SJCRH30 (cell line): ENCODE measurements around the gene EHD1. TPM values are rescaled to one million over a fixed set of nuclear protein-coding genes. Genes with fewer than 3 reads are reported as not detected.

Experiments used
- DNase-seq, 2 experiments: peaks; one replicate each; pipeline ENCODE4 v3.0.0-alpha.2; 2015 to 2020
- H3K27ac ChIP-seq: fragments of 250-450 bp; sonication (Bioruptor Pico); 2 replicates; pipeline ENCODE4 v1.5.1; 2020; ENCODE audit warnings: mild to moderate bottlenecking, moderate library complexity
- H3K27me3 ChIP-seq: fragments of 250-450 bp; sonication (Bioruptor Pico); 2 replicates; pipeline ENCODE4 v1.5.1; 2020; ENCODE audit warnings: mild to moderate bottlenecking, moderate library complexity
- H3K36me3 ChIP-seq: fragments of 250-450 bp; sonication (Bioruptor Pico); 2 replicates; pipeline ENCODE4 v1.5.1; 2020; ENCODE audit warnings: mild to moderate bottlenecking, moderate library complexity
- H3K4me1 ChIP-seq: fragments of 250-450 bp; sonication (Bioruptor Pico); 2 replicates; pipeline ENCODE4 v1.5.1; 2020; ENCODE audit warnings: mild to moderate bottlenecking, moderate library complexity
- H3K4me3 ChIP-seq: fragments of 250-450 bp; sonication (Bioruptor Pico); 2 replicates; pipeline ENCODE4 v1.5.1; 2020; ENCODE audit warnings: mild to moderate bottlenecking, moderate library complexity
- H3K9me3 ChIP-seq: fragments of 250-450 bp; sonication (Bioruptor Pico); replicated peaks from 2 replicates; pipeline ENCODE4 v1.5.1; 2020; ENCODE audit warnings: mild to moderate bottlenecking, moderate library complexity
- total RNA-seq: library from RNA; depleted of rRNA; stranded (reverse); fragments of >200 nt; shearing (Covaris generic); gene quantifications from 2 replicates; pipeline ENCODE4 v1.2.3, GENCODE V29; 2014

Gene EHD1
- total RNA-seq, 1 experiment from 2014 or later: 45.0 TPM

DNA sequence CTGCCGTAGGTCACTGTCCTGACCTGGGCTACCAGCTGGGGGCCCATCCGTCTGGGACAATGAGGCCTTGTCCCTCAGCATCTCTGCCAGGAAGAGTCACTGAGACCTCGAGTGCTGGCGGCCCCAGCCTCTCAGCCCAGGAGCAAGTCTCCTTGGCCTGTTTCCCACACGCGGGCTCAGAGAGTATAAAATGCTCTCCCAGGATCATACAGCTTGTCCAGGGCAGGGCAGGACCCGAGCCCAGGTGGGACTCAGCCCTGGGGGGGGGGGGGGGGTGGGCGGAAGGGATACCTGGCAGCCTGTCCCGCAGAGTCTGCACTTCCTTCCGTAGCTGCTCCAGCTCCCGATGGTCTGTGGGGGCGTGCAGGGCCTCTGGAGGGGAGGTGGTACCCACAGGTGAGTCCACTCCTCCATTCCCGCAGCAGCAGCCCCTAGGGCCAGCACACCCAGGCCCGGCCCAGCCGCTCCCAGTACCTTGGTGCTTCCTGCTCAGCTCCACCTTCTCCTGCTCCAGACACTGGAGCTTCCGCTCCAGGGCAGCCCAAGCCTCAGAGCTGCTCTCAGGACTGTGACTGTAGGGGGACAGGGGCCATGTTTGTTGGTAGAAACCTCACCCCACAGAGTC, 41.9 kb downstream of the EHD1 start:
- peaks cover 13% of the 10 kb centered on the region; the same call in 1 of the 2 replicates for H3K27me3 ChIP-seq
- peaks cover 8% of the 10 kb centered on the region for H3K4me1 ChIP-seq
- no peaks in the 10 kb centered on the region for H3K9me3 ChIP-seq
- H3K36me3 ChIP-seq: no peaks in the 10 kb centered on the region
- H3K4me3 ChIP-seq: no peak overlapping the region
- H3K27ac ChIP-seq: no peak overlapping the region
- no peak for DNase-seq

DNA sequence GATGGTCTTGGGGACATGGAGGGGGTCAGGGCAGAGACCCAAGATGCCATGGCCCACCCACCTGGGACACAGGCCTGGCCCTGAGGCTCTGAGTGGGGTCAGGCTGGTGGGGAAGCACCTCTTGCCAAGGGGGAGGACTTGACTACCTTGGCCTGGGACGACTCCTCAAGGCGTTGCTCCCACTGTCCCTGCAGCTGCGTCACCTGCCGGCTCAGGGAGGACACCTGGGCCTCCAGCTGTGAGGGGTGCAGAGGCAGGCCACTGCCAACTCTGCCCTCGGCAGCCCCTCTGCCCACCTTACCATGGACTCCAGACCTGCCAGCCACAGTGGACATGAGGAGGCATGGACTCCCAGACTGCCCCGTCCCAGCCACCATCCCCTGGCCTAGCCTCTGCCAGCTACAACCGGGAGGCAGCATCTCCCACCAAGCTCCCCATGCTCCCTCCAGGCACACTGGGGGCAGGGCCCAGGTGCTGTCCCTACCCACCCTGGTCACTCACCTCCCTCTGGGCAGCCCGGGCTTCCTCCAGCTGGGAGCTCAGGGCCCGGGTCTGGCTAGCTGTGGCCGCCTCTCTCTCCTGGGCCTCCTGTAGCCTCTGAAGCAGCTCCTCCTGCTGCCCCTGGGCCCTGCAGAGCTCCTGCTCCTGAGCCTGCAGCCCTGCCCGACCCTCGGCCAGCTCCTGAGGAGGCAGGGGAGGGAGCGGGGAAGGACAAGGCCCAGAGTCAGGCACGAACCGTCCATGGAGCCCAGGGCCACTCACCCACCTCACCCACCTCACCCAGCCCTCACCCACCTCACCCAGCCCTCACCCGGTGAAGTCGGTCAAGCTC, 42.6 kb downstream of the EHD1 start:
- Histone ChIP-seq H3K27ac (no peak overlapping the region), H3K27me3 (peaks cover 16% of the 10 kb centered on the region; the same call in 1 of the 2 replicates), H3K36me3 (no peaks in the 10 kb centered on the region), H3K4me3 (no peak overlapping the region), H3K4me1 (peaks cover 8% of the 10 kb centered on the region), H3K9me3 (no peaks in the 10 kb centered on the region)
- no peak for DNase-seq

DNA sequence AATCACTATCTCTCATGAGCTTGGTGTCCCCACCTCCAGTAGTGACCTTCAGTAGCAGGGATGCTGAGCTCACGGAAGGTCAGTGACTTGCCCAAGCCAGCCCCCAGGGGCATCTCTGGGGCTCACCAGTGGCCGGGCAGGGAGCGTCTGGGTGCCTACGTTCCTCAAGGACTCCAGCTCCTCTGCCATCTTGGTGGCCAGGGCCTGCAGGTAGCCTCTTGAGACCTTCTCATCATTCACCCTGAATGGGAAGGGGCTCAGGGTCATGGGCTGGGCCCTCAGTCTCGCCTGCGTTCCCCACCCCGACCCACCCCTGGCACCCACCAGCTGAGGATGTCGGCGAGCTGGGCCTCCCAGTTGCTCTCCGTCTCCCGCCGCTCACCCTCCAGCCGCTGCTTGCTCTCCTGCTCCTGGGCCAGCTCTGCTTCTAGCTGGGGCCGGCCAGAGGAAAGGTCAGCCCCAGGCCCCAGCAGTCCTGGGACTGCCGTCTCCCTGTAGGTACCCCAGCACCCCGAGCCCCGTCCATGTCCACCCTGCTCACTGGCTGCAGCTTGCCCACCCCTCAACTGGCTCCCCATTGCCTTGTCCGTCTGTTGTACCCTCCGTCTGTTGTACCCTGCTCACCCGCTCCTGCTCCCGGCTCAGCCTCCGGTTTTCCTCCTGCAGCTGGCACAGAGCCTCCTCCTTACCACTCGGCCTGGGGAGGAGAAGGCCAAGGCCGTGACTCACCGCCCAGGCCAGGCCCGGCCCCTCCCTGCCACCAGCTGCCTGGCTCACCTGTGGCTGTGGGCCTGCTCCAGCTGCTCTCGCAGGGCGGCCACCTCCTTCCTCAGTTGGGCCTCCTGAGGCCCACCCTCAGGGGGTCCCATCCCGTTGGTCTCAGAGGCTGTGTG, 43.5 kb downstream of the EHD1 start:
- Histone ChIP-seq H3K36me3 (no peaks in the 10 kb centered on the region), H3K4me1 (peaks cover 8% of the 10 kb centered on the region), H3K9me3 (no peaks in the 10 kb centered on the region), H3K4me3 (no peak overlapping the region), H3K27ac (no peak overlapping the region), H3K27me3 (peaks cover 16% of the 10 kb centered on the region; the same call in 1 of the 2 replicates)
- DNase-seq: peak; percentile 45 to 48

- no peak overlapping the region for H3K4me3 ChIP-seq
- no peaks in the 10 kb centered on the region for H3K36me3 ChIP-seq
- H3K4me1 ChIP-seq: peaks cover 8% of the 10 kb centered on the region
- no peak overlapping the region for H3K27ac ChIP-seq
- H3K27me3 ChIP-seq: peaks cover 16% of the 10 kb centered on the region; the same call in 1 of the 2 replicates
- no peaks in the 10 kb centered on the region for H3K9me3 ChIP-seq
- DNase-seq: no peak
Measured at GRCh38 chr11:64834031-64834722, 44.2 kb downstream of the EHD1 start.

DNA sequence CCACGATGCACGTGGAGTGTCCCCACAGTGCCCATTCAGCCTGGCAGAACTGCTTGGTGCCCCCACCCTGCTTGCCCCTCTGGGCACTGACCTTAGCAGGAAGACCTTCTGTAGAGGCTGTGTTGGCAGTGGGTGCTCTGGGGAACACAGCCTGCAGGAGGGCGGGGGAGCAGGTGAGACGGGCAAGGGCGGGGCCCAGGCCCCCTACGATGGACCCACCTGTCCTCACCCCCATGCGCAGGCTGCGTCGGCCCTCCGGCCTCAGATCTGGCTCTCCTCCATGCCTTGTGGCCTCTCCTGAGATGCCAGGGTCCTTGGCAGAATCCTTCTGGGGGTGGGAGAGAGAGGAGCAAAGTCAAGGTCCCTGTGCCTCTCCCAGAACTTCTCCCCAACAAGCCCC, 44.9 kb downstream of the EHD1 start:
- H3K4me1 ChIP-seq: peaks cover 8% of the 10 kb centered on the region
- no peaks in the 10 kb centered on the region for H3K36me3 ChIP-seq
- H3K27ac ChIP-seq: no peak overlapping the region
- DNase-seq: no peak
- no peak overlapping the region for H3K4me3 ChIP-seq
- H3K27me3 ChIP-seq: peaks cover 16% of the 10 kb centered on the region; the same call in 1 of the 2 replicates
- no peaks in the 10 kb centered on the region for H3K9me3 ChIP-seq

GRCh38 chr11:64833198-64833502, 45.3 kb downstream of the EHD1 start:
- no peaks in the 10 kb centered on the region for H3K9me3 ChIP-seq
- H3K27ac ChIP-seq: no peak overlapping the region
- peaks cover 8% of the 10 kb centered on the region for H3K4me1 ChIP-seq
- H3K36me3 ChIP-seq: no peaks in the 10 kb centered on the region
- H3K4me3 ChIP-seq: no peak overlapping the region
- peaks cover 17% of the 10 kb centered on the region; the same call in 1 of the 2 replicates for H3K27me3 ChIP-seq
- no peak for DNase-seq

DNA sequence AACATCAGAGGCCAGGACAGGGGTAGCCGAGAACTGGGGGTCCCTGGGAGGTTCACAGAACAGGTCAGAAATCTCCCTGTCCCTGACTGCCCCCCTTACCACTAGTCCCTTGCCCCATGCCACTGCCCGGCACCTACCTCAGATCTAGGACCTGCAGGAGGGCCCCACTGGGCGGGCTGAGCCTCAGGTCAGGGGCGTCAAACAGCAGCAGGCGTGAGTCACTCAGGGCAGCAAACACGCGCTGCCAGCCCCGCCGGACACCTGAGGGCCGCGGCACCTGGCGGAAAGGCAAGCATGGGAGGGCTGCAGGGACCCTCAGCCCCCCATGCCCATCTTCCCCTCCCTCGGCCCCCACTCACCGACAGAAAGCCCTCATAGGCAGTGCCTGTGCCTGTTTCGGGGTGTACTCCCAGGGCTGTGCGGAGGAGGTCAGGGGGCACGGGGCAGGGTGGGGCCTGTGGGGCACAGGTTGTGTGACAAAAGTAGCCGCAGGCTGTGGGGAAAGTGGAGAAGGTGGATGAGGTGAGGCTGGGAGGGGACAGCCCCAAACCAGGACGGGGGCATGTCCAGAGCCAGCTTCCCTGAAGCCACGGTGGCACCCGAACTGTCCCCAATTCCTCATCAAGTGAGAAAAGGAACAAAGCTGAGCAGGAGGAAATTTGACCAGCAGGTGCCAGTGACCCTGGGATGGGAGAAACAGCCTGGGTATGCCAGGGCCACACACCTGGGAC, 45.8 kb downstream of the EHD1 start:
- peaks cover 8% of the 10 kb centered on the region for H3K4me1 ChIP-seq
- no peaks in the 10 kb centered on the region for H3K9me3 ChIP-seq
- H3K27ac ChIP-seq: no peak overlapping the region
- peaks cover 19% of the 10 kb centered on the region; the same call in 1 of the 2 replicates for H3K27me3 ChIP-seq
- no peak overlapping the region for H3K4me3 ChIP-seq
- no peak for DNase-seq
- H3K36me3 ChIP-seq: no peaks in the 10 kb centered on the region

- Histone ChIP-seq H3K4me1 (peaks cover 8% of the 10 kb centered on the region), H3K9me3 (no peaks in the 10 kb centered on the region), H3K4me3 (no peak overlapping the region), H3K27ac (no peak overlapping the region), H3K27me3 (peaks cover 25% of the 10 kb centered on the region), H3K36me3 (no peaks in the 10 kb centered on the region)
- no peak for DNase-seq
Measured at GRCh38 chr11:64831411-64831891, 47.0 kb downstream of the EHD1 start.

GRCh38 chr11:64829536-64830251, 48.7 kb downstream of the EHD1 start:
- Histone ChIP-seq H3K9me3 (no peaks in the 10 kb centered on the region), H3K36me3 (no peaks in the 10 kb centered on the region), H3K27ac (no peak overlapping the region), H3K4me3 (no peak overlapping the region), H3K4me1 (no peaks in the 10 kb centered on the region), H3K27me3 (peaks cover 26% of the 10 kb centered on the region)
- DNase-seq: no peak

DNA sequence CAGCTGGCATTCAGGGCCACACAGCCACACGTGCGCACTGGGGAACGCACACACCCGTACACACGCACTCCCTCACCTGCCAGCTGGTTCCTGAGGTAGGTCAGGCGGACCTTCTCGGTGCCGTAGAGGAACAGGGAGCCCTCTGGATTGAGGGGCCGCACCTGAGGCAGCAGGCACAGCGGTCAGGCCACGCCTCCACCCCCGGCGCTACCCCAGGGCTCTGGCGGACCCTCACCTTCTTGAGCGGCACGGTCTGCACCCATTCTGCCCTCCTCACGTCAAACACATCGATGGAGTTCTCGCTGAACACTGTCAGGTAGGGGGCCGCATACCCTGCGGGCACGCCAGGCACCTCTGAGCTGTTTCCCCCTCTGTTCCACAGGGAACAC, 51.0 kb downstream of the EHD1 start:
- Histone ChIP-seq H3K4me1 (no peaks in the 10 kb centered on the region), H3K4me3 (no peak overlapping the region), H3K27ac (no peak overlapping the region), H3K9me3 (no peaks in the 10 kb centered on the region), H3K27me3 (peaks cover 21% of the 10 kb centered on the region), H3K36me3 (no peaks in the 10 kb centered on the region)
- no peak for DNase-seq

GRCh38 chr11:64826578-64827450, 51.6 kb downstream of the EHD1 start:
- Histone ChIP-seq H3K27me3 (peaks cover 18% of the 10 kb centered on the region), H3K36me3 (no peaks in the 10 kb centered on the region), H3K4me3 (no peak overlapping the region), H3K4me1 (no peaks in the 10 kb centered on the region), H3K27ac (no peak overlapping the region), H3K9me3 (no peaks in the 10 kb centered on the region)
- no peak for DNase-seq

DNA sequence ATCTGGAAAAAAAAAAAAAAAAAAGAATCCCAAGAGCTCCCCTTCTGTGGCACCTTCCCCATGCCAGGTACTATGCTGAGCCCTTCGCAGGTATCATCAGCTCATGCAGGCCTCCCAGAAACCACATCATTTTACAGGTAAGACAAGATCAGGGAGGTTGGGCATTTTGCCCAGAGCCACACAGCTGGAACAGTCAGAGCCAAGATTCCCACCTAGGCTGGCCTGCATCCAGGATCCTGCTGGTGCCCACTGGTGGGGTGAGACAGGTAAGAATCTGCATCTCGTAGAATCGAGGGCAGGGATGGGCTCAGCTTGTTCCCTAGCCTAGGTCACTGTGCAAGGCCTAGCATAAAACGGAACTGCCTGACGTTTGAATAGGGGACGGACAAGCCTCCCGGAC, 52.4 kb downstream of the EHD1 start:
- Histone ChIP-seq H3K27ac (no peak overlapping the region), H3K4me1 (no peaks in the 10 kb centered on the region)

More for the DNA sequence above, 52.4 kb downstream of the EHD1 start:
- no peak for DNase-seq
- Histone ChIP-seq H3K27me3 (peaks cover 14% of the 10 kb centered on the region), H3K36me3 (no peaks in the 10 kb centered on the region), H3K9me3 (no peaks in the 10 kb centered on the region), H3K4me3 (no peak overlapping the region)
